Stimulated activated CD4-positive, alpha-beta T cell treated with anti-CD3 and anti-CD28 coated beads, TNF-alpha, amount 100 ng/mL, for 48 hours (primary cell): Measurements from ENCODE around the gene TKTL1.

Experiments used
- DNase-seq, 3 donors: peaks; one replicate each; pipeline ENCODE4 v3.0.0-alpha.2; 2020; ENCODE audit warnings: low read depth in 3 of 3

The TKTL1 gene

DNA sequence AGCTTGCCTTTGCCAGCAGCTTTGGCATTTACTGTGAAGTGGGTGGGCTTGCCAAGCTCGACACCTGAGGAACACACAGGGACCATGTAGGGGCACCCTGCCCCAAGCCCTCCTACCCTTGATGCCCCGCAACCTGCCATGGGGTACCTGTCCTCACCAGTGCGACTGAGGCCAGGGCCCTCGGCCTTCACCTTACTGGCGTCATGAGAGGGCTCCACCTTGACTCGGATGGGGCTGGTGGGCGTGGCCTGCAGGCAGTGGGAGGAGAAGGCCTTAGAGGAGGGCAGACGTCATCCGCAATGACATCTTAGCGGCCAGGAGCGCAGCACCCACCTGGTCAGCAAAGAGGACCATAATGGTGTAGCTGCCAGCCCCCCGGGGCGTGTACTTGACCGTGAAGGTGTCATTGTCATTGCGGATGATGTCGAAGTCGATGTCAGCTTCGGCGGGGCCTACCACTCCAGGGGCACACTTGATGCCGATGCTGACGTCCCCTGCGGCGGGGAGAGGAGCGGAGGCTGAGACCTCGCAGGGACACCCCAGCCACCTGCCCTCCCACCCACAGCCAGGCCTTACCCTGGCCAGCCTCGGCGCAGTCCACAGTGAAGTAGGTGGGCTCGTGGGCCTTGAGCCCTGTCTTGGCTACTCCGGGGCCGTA is 66.6 kb downstream of the TKTL1 start:
- DNase-seq, result no peak

- DNase-seq, result no peak
Measured at GRCh38 chrX:154363706-154364439, 68.3 kb downstream of the TKTL1 start.

DNA sequence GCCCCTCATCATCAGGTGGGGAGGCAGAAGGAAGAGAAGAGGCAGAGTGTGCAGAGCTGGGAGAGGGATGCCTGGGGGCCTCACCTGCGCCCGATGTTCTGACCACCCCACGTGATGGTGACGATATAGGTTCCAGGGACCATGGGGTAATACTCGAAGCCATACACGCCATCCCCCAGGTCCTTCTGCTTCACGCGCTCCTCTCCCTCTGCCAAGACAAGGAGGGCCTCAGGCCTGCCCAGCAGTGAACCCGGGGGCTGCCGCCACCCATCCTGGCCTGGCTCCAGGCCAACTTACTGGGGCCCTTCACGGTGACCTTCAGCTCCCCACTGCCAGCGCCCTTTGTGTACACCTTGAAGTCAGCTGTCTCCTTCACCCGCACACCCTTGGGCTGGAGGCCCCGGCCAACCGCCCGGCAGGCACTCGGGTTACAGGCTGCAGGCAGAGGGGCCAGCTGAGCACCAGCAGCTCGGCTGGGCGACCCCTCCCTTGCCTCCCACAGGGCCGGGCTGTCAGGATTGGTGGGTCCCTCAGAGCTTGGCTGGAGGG is 69.5 kb downstream of the TKTL1 start:
- DNase-seq, result no peak

DNA sequence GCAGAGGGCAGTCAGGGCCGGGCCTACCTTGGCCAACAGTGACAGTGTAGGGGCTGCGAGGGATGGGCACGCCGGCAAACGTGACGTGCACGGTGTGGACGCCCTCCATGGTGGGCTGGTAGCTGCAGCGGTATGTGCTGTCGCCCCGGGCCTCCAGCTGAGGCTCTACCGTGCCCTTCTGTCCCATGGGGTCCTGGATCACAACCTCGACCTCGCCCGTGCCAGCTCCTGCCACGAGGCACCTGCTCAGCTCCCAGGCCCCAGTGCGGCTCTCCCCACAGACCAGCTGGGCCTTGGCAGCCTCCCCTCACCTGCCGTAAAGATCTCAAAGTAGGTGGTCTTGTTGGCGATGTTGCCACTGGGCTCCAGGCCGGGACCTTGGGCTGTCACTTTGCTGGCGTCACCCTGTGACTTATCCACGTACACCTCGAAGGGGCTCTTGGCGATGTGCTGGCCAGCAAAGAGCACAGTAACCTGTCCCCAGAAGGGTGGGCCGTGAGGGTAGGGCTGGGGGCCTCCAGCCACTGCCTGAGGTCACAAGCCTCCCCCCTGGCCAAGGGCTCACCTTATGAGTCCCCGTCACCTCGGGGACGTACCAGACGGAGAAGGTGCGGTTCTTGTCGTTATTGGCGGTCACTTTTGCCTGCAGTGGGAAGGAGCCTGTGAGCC is 70.5 kb downstream of the TKTL1 start:
- DNase-seq, result no peak

- DNase-seq, result no peak
Measured at GRCh38 chrX:154366666-154367055, 71.1 kb downstream of the TKTL1 start.

DNA sequence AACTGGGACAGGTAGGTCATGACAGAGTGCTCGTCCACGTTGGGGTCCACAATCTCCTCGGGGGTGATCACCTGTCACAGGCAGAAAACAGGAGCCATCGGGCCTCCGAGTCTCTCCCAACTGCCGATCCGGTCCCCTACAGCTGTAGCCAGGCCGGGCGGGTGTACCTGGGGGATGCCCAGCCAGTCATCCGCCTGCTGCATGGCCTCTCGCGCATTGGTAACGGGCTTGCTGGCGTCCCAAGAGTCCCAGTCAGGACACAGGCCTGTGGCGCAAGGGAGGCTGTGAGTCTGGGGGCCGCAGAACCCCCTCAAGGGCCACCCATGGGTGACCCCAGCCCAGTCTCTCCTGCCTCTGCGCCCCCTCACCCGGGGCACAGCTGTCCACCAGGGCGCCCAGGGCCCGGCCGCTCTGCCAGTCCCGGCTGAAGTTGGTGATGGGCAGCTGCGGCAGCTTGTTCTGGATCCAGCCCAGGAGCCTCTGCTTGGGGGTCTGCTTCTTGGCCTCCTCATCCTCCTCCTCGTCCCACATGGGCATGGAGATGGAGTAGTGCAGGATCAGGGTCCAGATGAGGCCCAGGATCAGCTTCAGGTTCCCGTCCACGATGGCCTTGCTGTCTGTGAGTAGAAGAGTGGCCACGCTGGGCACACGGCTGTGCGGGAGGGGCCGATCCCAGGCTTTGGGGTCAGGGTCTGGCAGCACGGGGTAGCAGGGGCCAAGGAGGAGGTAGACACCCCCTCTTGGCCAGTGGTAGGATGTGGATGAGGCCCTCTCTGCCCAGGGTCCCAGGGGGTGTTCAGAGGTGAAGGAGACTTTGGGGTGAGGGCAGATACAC is 72.1 kb downstream of the TKTL1 start:
- no peak for DNase-seq

DNA sequence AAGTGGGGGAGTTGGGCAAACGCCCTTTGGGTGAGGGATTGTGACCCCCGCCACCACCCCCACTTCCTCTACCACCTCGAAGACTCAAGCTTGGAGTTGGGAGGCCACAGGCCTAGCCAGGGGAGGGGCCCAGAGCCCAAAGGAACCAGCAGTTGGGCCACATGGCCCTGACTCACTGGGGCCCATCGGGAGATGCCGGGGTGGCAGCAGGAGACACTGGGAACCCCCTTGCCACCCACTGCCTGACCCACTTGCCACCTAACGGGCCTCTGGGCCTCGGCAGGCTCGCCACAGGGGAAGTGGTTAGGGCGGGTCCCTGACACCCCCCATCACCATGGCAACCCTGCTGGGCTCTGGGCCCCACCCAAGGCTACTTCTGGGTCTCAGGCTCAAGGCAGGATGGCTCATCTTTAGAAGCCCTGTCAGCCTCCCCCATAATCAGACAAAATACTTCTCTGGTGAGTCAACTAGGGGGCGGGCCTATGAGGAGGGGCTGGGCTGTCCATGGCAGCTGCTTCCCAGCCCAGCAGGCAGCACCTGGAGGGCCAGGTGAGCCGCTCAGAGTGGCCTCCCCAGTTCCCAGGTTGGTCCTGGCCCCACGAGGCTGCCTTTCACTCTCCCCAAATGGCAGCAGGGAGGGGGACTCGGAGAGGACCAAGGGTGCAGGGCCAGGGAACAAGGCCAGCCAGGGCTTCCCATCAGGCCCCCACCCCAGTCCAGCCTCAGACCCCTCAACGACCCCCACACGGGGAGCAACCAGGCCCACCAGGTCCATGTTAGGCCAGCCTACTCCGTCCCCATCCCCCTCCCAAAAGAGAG is 73.2 kb downstream of the TKTL1 start:
- DNase-seq, result peak; percentile 75 to 88 (median 88)

DNA sequence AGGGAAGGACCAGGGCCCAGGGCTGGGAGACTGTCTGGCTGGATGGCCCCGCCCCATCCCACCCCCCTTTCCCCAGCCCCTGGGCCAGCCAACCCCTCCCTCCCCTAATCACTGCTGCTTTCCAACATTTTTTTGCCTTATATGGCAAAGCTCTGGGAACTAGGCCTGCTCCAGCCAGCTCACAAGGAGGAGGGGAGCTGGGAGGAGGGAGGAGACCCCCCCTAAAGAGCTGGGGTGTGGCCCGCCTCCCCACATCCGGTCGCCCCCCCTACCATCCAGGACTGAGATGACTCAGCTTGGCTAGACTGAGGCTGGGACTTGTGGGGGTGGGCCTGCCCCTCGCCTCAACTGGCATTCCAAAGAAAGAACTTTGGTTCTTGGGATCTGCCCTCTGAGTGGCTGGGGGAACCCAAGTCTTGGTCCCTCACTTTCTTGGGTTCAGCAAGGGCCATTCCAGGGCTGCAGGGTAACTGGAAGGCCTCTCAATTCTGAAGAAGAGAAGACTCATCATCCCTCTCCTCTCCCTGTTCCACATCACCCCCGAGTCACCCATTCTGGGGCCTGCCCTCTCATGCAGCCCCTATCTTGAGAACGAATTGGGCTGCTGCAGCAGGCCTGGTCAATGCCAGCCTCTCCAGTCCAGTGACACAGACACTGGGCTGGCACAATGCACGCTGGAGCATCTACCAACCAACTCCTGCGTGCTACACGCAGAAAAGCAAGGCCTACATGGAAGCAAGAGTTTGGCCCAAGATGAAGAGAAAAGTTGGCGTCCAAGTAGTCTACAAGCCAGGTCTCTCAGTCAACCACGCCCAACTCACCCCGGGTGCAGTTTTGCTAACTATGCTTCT is 74.1 kb downstream of the TKTL1 start:
- peak in 2 of 3 donors; percentile 51 to 53 for DNase-seq

GRCh38 chrX:154370300-154371016 is 74.9 kb downstream of the TKTL1 start:
- no peak for DNase-seq

- DNase-seq, result peak; percentile 79 to 88 (median 87)
Measured at GRCh38 chrX:154371017-154371788, 75.6 kb downstream of the TKTL1 start.

DNA sequence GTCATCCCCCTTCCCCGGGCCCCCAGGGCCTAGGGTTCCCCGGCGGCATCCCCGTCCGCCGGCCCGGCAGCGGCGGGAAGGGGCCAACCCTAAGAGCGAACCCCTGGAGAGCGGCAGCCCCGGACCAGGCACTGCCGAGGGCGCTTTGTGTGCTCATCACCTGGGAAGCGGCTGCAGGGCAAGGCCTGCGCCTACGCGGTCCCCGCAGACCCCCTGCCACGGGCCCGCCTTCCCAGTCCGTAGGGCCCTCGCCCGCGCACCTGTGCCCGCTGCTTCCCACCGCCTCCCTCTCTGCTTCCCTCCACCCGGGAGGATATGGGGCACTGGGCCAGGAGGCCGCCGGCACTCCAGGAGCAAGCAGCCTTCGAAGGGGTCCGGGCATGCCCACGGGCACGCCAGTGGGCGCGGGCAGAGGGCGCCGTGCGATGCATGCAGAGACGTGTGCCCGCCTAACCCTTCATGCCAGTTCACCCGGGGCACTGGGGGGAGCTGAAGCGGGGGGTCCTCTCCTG is 76.2 kb downstream of the TKTL1 start:
- DNase-seq, result no peak

- no peak for DNase-seq
Measured at GRCh38 chrX:154372612-154373022, 77.0 kb downstream of the TKTL1 start.

DNA sequence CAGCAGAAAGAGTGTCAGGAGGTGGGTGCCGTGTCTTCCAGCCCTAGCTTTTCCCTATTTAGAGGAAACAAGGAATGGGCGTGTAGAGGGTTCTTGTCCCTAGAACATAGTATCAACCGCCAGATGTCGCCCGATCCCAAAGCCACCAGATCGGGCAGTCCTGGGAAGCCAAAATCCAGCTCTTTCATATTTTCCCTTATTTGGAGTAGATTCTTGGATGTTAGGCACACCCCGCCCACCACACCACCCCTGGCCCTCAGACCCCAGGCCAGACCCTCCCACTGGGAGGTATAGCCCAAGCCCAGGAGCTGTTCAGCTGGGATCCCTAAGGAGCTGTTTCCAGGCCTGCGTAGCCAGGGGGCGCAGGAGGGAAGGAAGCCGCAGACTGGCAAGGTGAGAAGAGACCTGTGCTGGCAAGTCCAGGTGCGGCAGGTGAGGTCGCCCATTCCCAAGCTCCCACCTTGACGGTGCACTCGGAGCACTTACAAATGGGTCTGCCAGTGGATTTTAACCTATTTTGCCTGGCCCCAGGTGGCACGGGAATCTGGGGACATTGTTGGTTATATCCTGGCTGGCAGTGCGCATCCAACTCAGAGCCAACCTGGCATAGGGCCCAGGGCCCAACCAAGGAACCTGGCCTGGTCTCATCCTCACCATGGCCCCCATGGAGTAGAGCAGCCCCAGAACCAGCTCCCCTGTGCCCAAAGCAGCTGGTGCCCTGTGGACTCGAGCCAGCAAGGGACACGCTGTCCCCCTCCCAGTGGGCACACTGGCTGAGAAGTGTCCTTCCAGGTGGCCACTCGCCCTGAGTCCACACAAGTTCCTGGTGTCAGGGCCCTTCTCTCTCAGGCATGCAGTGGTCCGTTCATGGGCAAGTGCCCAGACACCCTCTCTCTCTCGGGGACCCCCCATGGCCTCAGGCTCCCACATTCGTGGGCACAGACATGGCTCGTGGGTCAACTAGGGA is 78.0 kb downstream of the TKTL1 start:
- no peak for DNase-seq

DNA sequence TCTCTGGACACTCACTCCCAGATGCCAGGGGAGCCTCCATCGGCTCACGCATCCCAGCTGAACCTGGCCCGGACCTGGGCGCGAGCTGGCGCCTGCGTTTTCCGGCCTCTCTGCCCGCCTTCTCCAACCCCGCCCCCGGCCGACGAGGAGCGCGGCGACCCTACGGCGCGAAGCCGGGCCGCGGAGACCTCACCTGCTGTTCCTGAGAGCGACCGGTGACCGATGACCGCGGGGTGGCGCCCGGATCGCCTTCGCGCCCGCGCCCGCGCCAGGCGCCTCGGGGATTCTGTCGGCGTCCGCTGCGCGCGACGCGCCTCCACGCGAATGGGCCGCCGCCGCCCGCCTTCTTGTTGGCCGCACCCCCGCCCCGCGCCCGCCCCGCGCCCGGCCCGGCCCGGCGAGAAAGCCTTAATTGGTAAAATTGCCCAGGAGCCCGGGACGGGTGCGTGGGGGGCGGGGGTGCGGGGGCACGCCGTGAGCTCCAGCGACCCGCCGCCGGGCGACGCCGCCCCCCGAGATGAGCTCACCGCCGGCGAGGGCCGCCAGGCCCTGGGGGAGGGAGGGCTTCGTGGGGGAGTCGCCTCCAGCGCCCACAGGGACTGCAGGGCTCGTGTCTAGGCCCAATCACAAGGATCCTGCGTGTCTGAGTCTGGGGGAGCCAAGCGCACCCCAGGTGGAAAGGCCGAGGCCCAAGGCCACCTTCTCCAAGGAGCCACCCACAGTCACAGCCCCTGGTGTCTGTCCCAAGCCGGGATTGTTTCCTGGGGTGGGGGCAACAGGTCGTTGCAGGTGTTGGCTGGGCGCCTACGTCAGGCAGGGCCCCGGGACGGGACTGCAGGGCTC is 78.9 kb downstream of the TKTL1 start, which contains the start of gene FLNA:
FLNA (minus strand) TSS at position 322 of the 843 bp plus-strand sequence. CDS start 3,389 bp downstream, outside the sequence.
- DNase-seq, result peak in 1 of 3 donors; percentile 22

DNA sequence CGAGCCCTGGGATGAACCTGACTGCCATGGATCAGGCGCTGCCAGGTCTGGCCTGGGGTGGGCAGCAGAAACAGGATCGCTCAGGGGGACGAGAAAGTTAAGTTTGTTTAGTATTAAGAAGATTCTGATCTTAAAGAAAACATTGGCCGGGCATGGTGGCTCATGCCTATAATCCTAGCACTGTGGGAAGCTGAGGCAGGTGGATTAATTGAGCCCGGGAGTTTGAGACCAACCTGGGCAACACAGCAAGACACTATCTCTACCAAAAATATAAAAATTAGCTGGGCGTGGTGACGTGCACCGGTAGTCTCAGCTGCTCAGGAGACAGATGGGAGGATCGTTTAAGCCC is 79.5 kb downstream of the TKTL1 start:
- no peak for DNase-seq

- no peak for DNase-seq
Measured at GRCh38 chrX:154376774-154377173, 81.2 kb downstream of the TKTL1 start.
